ENCODE results near the gene TUNAR.

DNA sequence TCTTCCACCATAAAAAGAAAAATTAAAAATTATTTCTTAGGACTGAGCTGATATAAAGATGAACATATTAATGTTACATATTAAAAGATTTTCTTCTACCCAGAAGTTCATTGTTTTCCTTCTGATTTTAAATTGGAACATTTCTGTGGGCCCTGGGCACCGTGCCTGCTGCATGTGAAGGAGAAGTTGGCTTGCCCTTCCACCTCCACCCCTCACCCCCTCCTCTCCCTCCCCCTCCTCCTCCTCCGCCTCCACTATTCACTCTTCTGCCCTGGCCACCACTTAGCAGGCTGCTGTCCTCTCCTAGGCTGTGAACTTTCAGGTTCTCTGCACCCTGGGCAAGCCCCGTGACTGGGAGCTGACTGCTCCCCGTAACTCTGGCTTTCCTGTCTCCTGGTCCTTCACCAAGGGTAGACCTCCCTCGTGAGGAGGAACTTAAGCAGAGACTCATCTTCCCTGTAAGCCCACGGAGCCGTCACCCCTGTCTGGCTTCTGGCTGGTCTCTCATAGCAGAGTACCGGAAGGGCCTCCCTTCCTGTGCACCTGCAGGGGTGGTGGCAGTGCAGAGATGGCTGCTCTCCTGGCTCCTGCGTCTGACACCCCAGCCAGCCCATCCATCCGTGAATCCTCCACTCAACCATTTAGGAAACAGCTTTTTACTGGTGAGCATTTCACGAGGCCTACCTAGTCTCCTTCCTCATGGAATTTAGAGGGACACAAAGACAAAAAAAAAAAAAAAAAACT, 12.8 kb downstream of the TUNAR start:
- TF ChIP-seq, protein P1, sequence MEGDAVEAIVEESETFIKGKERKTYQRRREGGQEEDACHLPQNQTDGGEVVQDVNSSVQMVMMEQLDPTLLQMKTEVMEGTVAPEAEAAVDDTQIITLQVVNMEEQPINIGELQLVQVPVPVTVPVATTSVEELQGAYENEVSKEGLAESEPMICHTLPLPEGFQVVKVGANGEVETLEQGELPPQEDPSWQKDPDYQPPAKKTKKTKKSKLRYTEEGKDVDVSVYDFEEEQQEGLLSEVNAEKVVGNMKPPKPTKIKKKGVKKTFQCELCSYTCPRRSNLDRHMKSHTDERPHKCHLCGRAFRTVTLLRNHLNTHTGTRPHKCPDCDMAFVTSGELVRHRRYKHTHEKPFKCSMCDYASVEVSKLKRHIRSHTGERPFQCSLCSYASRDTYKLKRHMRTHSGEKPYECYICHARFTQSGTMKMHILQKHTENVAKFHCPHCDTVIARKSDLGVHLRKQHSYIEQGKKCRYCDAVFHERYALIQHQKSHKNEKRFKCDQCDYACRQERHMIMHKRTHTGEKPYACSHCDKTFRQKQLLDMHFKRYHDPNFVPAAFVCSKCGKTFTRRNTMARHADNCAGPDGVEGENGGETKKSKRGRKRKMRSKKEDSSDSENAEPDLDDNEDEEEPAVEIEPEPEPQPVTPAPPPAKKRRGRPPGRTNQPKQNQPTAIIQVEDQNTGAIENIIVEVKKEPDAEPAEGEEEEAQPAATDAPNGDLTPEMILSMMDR (IDR thresholded peaks at IDR 0.05; ENCODE audit: low read length), result no peak
- TF ChIP-seq EZH2 (IDR thresholded peaks at IDR 0.05; ENCODE audit: borderline replicate concordance, low read length), result no peak

Measured in OCI-LY1 (cell line).